ENCODE data around the gene SNX24.

SNX24 gene

DNA sequence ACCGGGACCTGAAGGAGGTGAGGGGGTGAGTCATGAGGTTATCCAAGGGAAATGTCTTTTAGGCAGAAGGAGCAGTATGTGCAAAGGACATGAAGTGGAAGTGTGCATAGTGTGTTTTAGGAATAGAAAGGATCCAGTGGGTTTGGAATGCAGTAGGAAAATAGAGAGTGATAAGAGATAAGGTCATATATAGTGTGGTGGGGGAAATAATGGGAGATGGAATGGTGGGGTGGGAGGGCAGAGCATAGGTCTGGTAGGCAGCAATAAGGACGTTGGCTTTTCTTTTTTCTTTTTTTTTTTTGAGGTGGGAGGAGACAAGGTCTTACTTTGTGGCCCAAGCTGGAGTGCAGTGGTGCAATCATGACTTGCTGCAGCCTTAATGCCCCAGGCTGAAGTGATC lies 17.8 kb downstream of the SNX24 start:
- no peak for ATAC-seq

DNA sequence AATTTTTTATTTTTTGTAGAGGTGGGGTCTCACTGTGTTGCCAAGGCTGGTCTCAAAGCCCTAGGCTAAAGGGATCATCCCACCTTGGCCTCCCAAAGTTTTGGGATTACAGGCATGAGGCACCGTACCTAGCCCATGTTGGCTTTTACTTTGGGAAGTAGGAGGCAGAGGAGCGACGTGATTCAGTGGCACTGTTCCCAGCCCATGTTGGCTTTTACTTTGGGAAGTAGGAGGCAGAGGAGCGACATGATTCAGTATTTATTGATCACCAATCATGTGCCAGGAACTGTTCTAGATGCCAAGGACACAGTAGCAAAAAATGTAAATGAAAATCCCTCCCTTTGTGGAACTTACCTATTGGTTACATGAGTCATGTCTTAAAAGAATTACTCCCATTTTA lies 18.3 kb downstream of the SNX24 start:
- ATAC-seq, result no peak
- TF ChIP-seq, protein P1, sequence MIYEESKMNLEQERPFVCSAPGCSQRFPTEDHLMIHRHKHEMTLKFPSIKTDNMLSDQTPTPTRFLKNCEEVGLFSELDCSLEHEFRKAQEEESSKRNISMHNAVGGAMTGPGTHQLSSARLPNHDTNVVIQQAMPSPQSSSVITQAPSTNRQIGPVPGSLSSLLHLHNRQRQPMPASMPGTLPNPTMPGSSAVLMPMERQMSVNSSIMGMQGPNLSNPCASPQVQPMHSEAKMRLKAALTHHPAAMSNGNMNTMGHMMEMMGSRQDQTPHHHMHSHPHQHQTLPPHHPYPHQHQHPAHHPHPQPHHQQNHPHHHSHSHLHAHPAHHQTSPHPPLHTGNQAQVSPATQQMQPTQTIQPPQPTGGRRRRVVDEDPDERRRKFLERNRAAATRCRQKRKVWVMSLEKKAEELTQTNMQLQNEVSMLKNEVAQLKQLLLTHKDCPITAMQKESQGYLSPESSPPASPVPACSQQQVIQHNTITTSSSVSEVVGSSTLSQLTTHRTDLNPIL (CRISPR knock-in tag; IDR thresholded peaks at IDR 0.05; ENCODE audit: low read depth), result no peak
- TF ChIP-seq TCF4 (CRISPR knock-in tag; IDR thresholded peaks at IDR 0.05; ENCODE audit: borderline replicate concordance) (no peak), OSR1 (CRISPR knock-in tag; IDR thresholded peaks at IDR 0.05) (no peak), ESRRG (CRISPR knock-in tag; IDR thresholded peaks at IDR 0.05) (no peak), BACH2 (CRISPR knock-in tag; IDR thresholded peaks at IDR 0.05; ENCODE audit: borderline replicate concordance) (no peak), CSDC2 (CRISPR knock-in tag; IDR thresholded peaks at IDR 0.05) (no peak), ARNTL (CRISPR knock-in tag; IDR thresholded peaks at IDR 0.05; ENCODE audit: borderline replicate concordance, low read depth) (no peak), RARB (CRISPR knock-in tag; IDR thresholded peaks at IDR 0.05) (no peak)

More for the DNA sequence above, 17.8 kb downstream of the SNX24 start:
- TF ChIP-seq ZFP30 (CRISPR knock-in tag; IDR thresholded peaks at IDR 0.05) (no peak), ZC3H10 (CRISPR knock-in tag; IDR thresholded peaks at IDR 0.05) (no peak), TOX (CRISPR knock-in tag; IDR thresholded peaks at IDR 0.05; ENCODE audit: borderline replicate concordance) (no peak), ARNTL (CRISPR knock-in tag; IDR thresholded peaks at IDR 0.05; ENCODE audit: borderline replicate concordance, low read depth) (no peak), ISL1 (CRISPR knock-in tag; IDR thresholded peaks at IDR 0.05) (no peak), ZNF70 (CRISPR knock-in tag; IDR thresholded peaks at IDR 0.05) (no peak), ZNF565 (CRISPR knock-in tag; conservative IDR thresholded peaks at IDR 0.05; ENCODE audit: low read depth) (no peak), RARB (CRISPR knock-in tag; IDR thresholded peaks at IDR 0.05) (no peak), GLIS3 (CRISPR knock-in tag; IDR thresholded peaks at IDR 0.05) (no peak), CSDC2 (CRISPR knock-in tag; IDR thresholded peaks at IDR 0.05) (no peak)
- TF ChIP-seq, protein P2, sequence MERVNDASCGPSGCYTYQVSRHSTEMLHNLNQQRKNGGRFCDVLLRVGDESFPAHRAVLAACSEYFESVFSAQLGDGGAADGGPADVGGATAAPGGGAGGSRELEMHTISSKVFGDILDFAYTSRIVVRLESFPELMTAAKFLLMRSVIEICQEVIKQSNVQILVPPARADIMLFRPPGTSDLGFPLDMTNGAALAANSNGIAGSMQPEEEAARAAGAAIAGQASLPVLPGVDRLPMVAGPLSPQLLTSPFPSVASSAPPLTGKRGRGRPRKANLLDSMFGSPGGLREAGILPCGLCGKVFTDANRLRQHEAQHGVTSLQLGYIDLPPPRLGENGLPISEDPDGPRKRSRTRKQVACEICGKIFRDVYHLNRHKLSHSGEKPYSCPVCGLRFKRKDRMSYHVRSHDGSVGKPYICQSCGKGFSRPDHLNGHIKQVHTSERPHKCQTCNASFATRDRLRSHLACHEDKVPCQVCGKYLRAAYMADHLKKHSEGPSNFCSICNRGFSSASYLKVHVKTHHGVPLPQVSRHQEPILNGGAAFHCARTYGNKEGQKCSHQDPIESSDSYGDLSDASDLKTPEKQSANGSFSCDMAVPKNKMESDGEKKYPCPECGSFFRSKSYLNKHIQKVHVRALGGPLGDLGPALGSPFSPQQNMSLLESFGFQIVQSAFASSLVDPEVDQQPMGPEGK (CRISPR knock-in tag; IDR thresholded peaks at IDR 0.05; ENCODE audit: borderline replicate concordance), result no peak
- TF ChIP-seq, protein P3, sequence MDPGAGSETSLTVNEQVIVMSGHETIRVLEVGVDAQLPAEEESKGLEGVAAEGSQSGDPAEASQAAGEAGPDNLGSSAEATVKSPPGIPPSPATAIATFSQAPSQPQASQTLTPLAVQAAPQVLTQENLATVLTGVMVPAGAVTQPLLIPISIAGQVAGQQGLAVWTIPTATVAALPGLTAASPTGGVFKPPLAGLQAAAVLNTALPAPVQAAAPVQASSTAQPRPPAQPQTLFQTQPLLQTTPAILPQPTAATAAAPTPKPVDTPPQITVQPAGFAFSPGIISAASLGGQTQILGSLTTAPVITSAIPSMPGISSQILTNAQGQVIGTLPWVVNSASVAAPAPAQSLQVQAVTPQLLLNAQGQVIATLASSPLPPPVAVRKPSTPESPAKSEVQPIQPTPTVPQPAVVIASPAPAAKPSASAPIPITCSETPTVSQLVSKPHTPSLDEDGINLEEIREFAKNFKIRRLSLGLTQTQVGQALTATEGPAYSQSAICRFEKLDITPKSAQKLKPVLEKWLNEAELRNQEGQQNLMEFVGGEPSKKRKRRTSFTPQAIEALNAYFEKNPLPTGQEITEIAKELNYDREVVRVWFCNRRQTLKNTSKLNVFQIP (CRISPR knock-in tag; IDR thresholded peaks at IDR 0.05; ENCODE audit: borderline replicate concordance, low read depth), result no peak
- TF ChIP-seq, protein P4, sequence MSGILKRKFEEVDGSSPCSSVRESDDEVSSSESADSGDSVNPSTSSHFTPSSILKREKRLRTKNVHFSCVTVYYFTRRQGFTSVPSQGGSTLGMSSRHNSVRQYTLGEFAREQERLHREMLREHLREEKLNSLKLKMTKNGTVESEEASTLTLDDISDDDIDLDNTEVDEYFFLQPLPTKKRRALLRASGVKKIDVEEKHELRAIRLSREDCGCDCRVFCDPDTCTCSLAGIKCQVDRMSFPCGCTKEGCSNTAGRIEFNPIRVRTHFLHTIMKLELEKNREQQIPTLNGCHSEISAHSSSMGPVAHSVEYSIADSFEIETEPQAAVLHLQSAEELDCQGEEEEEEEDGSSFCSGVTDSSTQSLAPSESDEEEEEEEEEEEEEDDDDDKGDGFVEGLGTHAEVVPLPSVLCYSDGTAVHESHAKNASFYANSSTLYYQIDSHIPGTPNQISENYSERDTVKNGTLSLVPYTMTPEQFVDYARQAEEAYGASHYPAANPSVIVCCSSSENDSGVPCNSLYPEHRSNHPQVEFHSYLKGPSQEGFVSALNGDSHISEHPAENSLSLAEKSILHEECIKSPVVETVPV (CRISPR knock-in tag; IDR thresholded peaks at IDR 0.05), result no peak

DNA sequence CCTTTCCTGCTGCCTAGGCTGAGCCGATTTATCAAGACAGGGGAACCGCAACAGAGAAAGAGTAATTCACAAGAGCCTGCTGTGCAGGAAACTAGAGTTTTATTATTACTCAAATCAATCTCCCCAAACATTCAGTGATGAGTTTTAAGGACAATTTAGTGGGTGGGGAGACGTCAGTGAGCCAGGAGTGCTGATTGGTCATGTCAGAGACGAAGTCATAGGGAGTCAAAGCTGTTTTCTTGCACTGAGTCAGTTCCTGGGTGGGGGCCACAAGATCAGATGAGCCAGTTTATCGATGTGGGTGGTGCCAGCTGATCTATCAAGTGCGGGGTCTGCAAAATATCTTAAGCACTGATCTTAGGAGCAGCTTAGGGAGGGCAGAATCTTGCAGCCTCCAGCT lies 19.0 kb downstream of the SNX24 start:
- ATAC-seq, result no peak
- TF ChIP-seq OSR1 (CRISPR knock-in tag; IDR thresholded peaks at IDR 0.05) (no peak), ISL1 (CRISPR knock-in tag; IDR thresholded peaks at IDR 0.05) (no peak), SNAI2 (CRISPR knock-in tag; IDR thresholded peaks at IDR 0.05) (no peak), ESRRG (CRISPR knock-in tag; IDR thresholded peaks at IDR 0.05) (no peak)
- TF ChIP-seq, protein P4 (CRISPR knock-in tag; IDR thresholded peaks at IDR 0.05), result no peak

DNA sequence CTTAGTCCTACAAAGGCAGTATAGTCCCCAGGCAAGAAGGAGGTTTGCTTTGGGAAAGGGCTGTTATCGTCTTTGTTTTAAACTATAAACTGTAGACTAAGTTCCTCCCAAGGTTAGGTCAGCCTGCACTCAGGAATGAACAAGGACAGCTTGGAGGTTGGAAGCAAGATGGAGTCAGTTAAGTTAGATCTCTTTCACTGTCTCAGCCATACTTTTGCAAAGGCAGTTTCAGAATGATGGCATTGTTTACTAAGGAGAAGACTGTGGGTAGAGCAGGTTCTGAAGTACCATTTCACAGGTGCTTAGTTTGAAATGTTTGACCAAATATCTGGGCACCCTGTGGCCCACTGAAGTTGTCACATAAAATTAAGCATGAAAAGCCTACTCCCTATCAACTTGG lies 19.4 kb downstream of the SNX24 start:
- TF ChIP-seq BACH2 (CRISPR knock-in tag; IDR thresholded peaks at IDR 0.05; ENCODE audit: borderline replicate concordance), result no peak
- TF ChIP-seq, protein P5, sequence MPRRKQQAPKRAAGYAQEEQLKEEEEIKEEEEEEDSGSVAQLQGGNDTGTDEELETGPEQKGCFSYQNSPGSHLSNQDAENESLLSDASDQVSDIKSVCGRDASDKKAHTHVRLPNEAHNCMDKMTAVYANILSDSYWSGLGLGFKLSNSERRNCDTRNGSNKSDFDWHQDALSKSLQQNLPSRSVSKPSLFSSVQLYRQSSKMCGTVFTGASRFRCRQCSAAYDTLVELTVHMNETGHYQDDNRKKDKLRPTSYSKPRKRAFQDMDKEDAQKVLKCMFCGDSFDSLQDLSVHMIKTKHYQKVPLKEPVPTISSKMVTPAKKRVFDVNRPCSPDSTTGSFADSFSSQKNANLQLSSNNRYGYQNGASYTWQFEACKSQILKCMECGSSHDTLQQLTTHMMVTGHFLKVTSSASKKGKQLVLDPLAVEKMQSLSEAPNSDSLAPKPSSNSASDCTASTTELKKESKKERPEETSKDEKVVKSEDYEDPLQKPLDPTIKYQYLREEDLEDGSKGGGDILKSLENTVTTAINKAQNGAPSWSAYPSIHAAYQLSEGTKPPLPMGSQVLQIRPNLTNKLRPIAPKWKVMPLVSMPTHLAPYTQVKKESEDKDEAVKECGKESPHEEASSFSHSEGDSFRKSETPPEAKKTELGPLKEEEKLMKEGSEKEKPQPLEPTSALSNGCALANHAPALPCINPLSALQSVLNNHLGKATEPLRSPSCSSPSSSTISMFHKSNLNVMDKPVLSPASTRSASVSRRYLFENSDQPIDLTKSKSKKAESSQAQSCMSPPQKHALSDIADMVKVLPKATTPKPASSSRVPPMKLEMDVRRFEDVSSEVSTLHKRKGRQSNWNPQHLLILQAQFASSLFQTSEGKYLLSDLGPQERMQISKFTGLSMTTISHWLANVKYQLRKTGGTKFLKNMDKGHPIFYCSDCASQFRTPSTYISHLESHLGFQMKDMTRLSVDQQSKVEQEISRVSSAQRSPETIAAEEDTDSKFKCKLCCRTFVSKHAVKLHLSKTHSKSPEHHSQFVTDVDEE (CRISPR knock-in tag; IDR thresholded peaks at IDR 0.05), result no peak
- TF ChIP-seq, protein P1 (CRISPR knock-in tag; IDR thresholded peaks at IDR 0.05; ENCODE audit: low read depth), result no peak
- no peak for TF ChIP-seq ZNF70 (CRISPR knock-in tag; IDR thresholded peaks at IDR 0.05)
- no peak for TF ChIP-seq ZNF8 (CRISPR knock-in tag; IDR thresholded peaks at IDR 0.05)
- no peak for TF ChIP-seq CSDC2 (CRISPR knock-in tag; IDR thresholded peaks at IDR 0.05)
- no peak for TF ChIP-seq ZFP30 (CRISPR knock-in tag; IDR thresholded peaks at IDR 0.05)
- TF ChIP-seq, protein P4 (CRISPR knock-in tag; IDR thresholded peaks at IDR 0.05), result no peak
- no peak for TF ChIP-seq SNAI2 (CRISPR knock-in tag; IDR thresholded peaks at IDR 0.05)
- TF ChIP-seq TCF4 (CRISPR knock-in tag; IDR thresholded peaks at IDR 0.05; ENCODE audit: borderline replicate concordance), result no peak
- TF ChIP-seq RARB (CRISPR knock-in tag; IDR thresholded peaks at IDR 0.05), result no peak
- no peak for TF ChIP-seq ISL1 (CRISPR knock-in tag; IDR thresholded peaks at IDR 0.05)
- TF ChIP-seq ZFP3 (CRISPR knock-in tag; IDR thresholded peaks at IDR 0.05), result no peak
- no peak for ATAC-seq
